ENCODE measurements around the gene RYR3.

- TF ChIP-seq CTCF (IDR thresholded peaks at IDR 0.05; ENCODE audit: low read depth, low read length, poor library complexity, severe bottlenecking) (no peak), EZH2phosphoT487 (IDR thresholded peaks at IDR 0.05; ENCODE audit: borderline replicate concordance, low read length) (no peak)
These were observed 411.9 kb downstream of the RYR3 start for GRCh38 chr15:33722673-33723015.

Data from DOHH2 (cell line).